ENCODE measurements around the gene SLC18B1.

Gene SLC18B1

DNA sequence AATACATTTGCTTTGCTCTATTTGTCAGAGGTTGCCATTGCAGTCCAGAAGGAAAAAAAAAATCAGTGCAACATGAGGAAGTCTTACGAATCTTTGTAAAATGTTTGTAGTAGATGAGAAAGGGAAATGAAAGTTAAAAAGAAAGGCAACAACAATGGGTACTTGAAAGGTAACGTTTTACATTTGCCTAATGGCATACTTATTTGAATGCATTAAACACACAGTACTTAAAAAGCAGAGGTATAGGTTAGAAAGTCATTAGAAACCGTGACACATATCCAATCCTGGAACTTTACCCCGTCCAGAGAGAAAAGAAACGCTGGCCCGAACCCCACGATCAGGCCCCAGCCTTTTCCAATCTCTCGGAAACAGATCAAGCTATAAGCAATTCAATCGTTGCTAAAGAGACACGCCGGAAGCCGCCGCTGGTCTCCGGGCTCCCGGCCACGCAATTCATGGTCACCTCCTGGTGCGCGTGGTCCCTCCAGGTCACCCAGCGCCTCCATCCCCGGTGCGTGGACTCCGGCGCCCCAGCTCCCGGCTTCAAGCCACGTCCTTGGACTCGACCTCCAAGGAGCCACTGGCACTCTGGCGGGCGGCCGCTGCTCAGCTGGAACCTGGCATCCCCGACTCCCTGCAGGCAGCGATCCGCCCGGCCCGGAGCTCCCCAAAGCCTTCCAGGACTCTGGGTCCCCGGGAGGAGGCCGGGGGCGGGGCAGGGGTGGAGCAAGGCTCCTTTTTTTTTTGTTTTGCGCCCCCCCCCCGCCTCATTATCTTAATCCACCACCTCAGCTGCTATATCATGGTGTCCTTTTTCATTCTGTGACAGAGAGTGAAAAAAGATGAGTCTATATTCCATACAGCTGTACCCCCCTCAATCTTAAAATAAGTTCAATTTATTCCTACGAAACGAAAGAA lies at the start of gene SLC18B1:
TSS of gene SLC18B1 (minus strand) at position 687 of the 918 bp plus-strand sequence. CDS start at position 506, 181 bp downstream.
- no peak for DNase-seq (ENCODE audit: low read depth)

- DNase-seq (ENCODE audit: low read depth): no peak
Observed at GRCh38 chr6:132843316-132844035, 45.0 kb upstream of the SLC18B1 start.

DNA sequence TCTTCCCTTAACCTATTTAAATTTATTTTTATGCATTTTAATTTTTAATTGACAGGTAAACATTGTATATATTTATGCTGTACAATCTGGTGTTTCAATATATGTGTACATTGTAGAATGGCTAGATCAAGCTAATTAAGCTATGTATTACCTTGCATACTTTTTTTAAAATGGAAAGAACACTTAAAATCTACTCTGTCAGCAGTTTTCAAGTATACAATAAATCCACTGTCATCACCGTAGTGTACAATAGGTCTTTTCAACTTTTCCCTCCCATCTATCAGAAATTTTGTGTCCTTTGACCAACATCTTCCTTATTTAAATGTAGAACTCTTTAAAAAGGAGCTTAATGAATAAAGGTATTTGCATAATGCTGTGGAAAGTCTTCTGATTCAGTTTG lies 43.5 kb upstream of the SLC18B1 start:
- DNase-seq (ENCODE audit: low read depth): no peak

- DNase-seq (ENCODE audit: low read depth): no peak
Observed at GRCh38 chr6:132832891-132833290, 34.5 kb upstream of the SLC18B1 start.

- no peak for DNase-seq (ENCODE audit: low read depth)
Observed at GRCh38 chr6:132830334-132830751, 31.9 kb upstream of the SLC18B1 start.

DNA sequence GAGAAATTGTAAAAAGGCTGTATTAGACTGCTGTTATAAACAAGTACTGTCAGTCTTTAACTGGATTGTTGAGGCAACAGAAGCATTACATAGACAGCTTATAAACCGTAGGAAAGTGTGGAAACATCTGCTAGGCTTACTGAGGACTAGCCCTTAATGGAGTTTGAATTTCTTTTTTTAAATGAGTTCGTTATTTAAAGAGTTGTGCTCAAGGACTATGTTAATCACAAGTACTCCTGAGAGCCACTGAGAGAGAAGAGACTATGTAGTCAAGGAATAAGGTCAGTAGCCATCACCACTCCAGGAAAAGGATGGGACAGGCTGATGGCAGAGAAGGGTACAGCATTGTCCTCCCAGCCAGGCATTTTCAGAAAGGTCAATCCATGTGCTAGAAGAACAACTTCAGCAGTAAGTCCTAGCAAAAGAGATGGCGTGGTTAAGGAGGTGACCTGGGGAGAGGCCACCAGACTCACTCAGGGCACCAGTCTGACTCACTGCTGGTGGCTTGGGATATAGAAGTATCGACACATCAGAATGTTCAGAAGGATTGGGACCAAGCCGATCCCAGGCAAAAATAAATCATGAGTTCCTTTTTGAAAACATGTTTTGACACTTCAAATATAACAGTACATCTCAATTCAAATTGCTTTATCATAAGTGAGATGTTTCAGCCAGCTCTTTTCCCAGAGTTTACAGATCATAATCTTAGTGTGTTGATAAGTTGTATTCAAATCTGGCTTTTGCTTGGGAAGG lies 22.4 kb upstream of the SLC18B1 start:
- DNase-seq (ENCODE audit: low read depth): no peak

DNA sequence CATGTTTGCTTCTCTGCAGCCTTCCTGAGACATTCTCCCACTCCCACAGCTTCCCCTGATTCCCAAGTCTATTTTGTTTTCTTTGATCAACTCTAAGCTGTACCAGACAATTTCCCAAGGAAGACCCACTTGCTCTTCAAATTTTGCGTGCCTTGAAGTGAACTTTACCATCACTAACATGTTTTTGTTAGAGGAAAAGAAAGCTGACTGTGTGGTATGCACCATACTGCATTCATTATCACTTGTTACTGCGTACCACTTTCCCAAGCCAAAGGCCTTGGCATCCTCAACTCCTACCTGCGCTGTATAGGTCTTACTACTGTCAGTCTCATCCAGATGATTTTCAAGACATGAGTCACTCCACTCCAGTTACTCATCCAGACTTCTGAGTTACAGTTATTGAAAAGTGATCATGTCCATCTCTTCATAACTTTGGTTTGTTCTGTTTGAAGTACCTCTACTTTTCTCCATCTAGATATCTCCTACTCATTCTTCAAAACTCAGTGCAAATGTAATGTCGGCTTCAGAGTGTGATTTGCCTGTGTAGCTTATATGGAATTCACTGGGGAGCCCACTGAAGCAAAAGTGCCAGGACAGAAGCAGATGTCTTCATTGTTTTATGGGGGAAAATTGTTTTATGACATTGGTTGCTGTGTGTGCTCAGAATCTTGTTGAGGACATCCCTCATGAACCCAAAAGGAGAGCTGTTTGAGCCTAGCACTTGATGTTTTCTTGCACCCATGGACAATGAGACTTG lies 21.1 kb upstream of the SLC18B1 start:
- no peak for DNase-seq (ENCODE audit: low read depth)

- DNase-seq (ENCODE audit: low read depth): peak; percentile 37
Observed at GRCh38 chr6:132818404-132819359, 20.2 kb upstream of the SLC18B1 start.

- no peak for DNase-seq (ENCODE audit: low read depth)
Observed at GRCh38 chr6:132817554-132818403, 19.3 kb upstream of the SLC18B1 start.

GRCh38 chr6:132816660-132817059 lies 18.2 kb upstream of the SLC18B1 start:
- no peak for DNase-seq (ENCODE audit: low read depth)

GRCh38 chr6:132814716-132815570 lies 16.5 kb upstream of the SLC18B1 start:
- DNase-seq (ENCODE audit: low read depth): no peak

- no peak for DNase-seq (ENCODE audit: low read depth)
Observed at GRCh38 chr6:132813173-132813856, 14.9 kb upstream of the SLC18B1 start.

GRCh38 chr6:132812756-132813172 lies 14.3 kb upstream of the SLC18B1 start:
- DNase-seq (ENCODE audit: low read depth): no peak

DNA sequence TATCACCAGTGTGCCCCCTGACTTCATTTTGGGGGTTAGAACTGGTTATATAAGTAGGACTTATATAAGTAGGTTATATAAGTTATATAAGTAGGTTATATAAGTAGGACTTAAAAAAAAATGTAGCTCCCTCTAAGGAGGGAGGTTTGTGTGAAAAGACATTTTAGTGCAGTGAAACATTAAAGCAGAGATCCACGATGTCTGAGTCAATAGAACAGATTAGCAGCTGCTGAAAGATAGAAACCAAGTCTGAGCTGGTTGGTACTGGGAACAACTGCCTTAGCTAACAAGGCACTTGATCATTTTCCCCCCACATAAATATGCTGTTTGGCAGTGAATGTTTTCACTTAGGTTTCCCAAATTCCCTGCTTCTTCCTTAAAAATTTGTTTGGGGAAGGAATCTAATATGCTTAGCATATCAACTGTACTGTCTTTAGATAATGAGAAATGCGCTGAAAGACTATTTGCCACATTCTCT lies 13.9 kb upstream of the SLC18B1 start:
- no peak for DNase-seq (ENCODE audit: low read depth)

DNA sequence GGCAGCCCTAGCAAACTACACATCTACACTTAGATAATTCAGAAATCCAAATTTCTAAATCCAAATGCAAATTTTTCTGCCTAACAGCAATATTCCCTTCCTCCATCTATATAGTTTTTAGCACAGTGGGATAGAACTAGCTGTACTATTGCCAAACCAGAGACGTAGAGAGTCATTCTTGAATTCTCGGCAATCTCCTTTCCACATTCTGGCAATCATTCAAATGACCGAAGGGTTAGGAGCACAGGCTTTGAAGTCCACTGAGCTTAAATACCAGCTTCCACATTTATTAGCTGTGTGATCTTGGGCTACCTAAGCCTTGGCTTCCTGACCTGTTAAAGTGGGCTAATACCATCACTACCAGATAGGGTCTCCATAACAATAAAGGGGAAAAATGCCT lies 12.8 kb upstream of the SLC18B1 start:
- DNase-seq (ENCODE audit: low read depth): no peak

GRCh38 chr6:132805548-132805947 lies 7.1 kb upstream of the SLC18B1 start:
- DNase-seq (ENCODE audit: low read depth): no peak

- DNase-seq (ENCODE audit: low read depth): no peak
Observed at GRCh38 chr6:132804251-132804650, 5.8 kb upstream of the SLC18B1 start.

GRCh38 chr6:132800656-132801055 lies 2.2 kb upstream of the SLC18B1 start:
- no peak for DNase-seq (ENCODE audit: low read depth)

All from GM04503 (cell line).